ENCODE data around the gene EIF2D. TPM values are rescaled to one million over a fixed set of nuclear protein-coding genes. Genes with fewer than 3 reads are reported as not detected.

The EIF2D gene, protein sequence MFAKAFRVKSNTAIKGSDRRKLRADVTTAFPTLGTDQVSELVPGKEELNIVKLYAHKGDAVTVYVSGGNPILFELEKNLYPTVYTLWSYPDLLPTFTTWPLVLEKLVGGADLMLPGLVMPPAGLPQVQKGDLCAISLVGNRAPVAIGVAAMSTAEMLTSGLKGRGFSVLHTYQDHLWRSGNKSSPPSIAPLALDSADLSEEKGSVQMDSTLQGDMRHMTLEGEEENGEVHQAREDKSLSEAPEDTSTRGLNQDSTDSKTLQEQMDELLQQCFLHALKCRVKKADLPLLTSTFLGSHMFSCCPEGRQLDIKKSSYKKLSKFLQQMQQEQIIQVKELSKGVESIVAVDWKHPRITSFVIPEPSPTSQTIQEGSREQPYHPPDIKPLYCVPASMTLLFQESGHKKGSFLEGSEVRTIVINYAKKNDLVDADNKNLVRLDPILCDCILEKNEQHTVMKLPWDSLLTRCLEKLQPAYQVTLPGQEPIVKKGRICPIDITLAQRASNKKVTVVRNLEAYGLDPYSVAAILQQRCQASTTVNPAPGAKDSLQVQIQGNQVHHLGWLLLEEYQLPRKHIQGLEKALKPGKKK
- 40.6 and 47.9 TPM in 2 replicates for total RNA-seq

DNA sequence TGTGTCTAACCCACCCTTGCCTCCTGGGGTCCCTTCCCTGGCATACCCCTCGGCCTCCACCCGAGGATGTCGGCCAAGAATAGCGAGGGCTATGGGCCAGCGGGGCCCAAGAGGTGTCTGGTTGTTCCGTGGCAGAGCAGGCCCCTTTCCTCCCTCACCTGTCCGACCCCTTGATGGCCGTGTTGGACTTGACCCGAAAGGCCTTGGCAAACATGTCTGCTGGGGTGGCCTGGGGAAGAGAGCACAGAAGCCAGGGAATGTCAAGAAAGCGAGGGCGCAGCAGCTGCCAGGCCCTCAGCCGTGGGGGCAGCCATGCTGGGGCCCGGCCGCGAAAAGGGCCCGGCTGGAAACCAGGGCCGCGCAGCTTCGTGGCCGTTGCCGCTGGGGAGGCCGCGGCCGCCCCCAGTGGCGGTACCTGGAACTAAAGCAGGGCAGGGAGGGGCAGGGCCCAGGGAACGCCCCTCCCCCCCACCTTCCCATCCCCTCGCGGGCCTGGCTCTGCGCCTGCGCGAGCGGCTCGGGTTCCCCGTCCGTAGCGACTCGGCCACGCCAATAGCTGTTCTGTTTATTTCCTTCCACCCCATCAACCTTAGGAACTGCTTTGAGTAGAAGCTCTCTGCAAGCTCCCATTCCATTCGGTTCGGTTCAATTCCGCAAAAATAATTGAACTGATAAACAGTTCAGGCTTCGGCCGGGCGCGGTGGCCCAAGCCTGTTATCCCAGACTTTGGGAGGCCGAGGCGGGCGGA, at the start of gene EIF2D:
TSS of gene EIF2D (minus strand) at position 337 of the 748 bp plus-strand sequence. CDS start at position 214, 123 bp downstream.
- TF ChIP-seq, protein P1, sequence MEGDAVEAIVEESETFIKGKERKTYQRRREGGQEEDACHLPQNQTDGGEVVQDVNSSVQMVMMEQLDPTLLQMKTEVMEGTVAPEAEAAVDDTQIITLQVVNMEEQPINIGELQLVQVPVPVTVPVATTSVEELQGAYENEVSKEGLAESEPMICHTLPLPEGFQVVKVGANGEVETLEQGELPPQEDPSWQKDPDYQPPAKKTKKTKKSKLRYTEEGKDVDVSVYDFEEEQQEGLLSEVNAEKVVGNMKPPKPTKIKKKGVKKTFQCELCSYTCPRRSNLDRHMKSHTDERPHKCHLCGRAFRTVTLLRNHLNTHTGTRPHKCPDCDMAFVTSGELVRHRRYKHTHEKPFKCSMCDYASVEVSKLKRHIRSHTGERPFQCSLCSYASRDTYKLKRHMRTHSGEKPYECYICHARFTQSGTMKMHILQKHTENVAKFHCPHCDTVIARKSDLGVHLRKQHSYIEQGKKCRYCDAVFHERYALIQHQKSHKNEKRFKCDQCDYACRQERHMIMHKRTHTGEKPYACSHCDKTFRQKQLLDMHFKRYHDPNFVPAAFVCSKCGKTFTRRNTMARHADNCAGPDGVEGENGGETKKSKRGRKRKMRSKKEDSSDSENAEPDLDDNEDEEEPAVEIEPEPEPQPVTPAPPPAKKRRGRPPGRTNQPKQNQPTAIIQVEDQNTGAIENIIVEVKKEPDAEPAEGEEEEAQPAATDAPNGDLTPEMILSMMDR (IDR thresholded peaks at IDR 0.05; ENCODE audit: insufficient read depth, low read depth, low read length) = peak; percentile 94
- H3K4me3 ChIP-seq (ENCODE audit: low read depth, low read length) = peak within 1 kb of the TSS; percentile 84
- peak; percentile 94 for DNase-seq (ENCODE audit: low read depth)

DNA sequence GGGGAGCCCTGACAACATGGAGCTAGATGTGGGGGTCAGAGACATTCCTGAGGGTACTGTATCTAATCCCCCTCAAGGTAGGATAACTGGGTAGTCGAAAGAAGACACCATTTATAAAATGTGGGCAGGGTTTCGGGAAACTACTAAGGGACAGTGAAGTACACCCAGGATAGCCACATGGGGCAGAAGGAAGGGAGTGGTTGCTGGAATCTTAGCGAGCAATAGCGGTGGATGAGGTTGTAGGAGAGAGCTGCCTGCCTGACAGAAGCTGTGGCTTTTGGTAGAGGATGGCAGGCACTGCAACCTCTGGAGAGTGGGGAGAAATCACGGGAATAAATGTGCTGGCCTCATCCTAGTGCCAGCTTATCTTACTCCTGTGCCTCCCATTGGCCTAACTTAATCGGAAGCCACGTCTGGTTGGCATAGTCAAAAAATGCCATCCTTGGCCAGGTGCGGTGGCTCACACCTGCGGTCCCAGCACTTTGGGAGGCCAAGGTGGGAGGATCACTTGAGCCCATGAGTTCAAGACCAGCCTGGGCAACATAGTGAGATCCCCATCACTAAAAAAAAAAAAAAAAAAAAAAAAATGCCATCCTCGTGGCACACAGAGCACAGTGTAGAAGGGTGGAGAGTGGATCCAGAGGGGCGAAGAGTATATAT, 49.0 kb upstream of the EIF2D start:
- H3K4me3 ChIP-seq (ENCODE audit: low read depth, low read length) = no peak overlapping the region
- DNase-seq (ENCODE audit: low read depth) = no peak
- TF ChIP-seq, protein P1 (IDR thresholded peaks at IDR 0.05; ENCODE audit: insufficient read depth, low read depth, low read length) = no peak

DNA sequence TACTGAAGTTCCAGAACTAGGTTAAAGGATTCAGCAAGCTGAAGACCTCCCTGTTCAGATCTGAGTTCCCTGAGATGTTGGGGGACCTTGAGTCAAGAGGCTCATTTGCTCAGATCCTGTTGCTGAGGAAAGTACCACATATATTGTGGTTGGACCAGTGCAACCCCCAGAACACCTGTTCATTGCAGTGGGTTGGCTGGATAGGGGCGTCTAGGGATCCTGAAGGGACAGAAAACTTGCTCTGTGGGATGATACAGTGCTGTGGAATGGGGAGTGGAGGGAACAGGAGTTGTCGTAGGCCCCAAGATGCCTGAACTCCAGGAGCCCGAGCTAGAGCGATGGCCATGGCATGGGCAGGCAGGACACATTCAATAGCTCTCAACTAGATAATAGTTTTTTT, 47.9 kb upstream of the EIF2D start:
- TF ChIP-seq, protein P1 (IDR thresholded peaks at IDR 0.05; ENCODE audit: insufficient read depth, low read depth, low read length) = no peak
- no peak for DNase-seq (ENCODE audit: low read depth)
- H3K4me3 ChIP-seq (ENCODE audit: low read depth, low read length) = no peak overlapping the region

DNA sequence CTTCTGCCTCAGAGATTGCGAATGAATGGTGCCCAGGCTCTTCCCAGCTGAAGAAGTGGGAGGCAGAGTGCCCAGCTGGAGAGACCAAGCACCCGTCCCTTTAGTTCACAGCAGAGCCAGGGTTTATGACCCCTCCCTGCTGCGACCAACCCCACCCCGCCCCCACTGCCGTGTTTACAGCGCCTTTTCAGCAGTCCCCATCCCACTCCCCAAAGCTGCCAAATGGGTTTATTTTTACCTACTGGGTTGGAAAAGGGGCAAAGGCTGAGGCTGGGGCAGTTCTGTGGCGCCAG, 46.7 kb upstream of the EIF2D start:
- no peak overlapping the region for H3K4me3 ChIP-seq (ENCODE audit: low read depth, low read length)
- DNase-seq (ENCODE audit: low read depth) = no peak
- TF ChIP-seq, protein P1 (IDR thresholded peaks at IDR 0.05; ENCODE audit: insufficient read depth, low read depth, low read length) = no peak

DNA sequence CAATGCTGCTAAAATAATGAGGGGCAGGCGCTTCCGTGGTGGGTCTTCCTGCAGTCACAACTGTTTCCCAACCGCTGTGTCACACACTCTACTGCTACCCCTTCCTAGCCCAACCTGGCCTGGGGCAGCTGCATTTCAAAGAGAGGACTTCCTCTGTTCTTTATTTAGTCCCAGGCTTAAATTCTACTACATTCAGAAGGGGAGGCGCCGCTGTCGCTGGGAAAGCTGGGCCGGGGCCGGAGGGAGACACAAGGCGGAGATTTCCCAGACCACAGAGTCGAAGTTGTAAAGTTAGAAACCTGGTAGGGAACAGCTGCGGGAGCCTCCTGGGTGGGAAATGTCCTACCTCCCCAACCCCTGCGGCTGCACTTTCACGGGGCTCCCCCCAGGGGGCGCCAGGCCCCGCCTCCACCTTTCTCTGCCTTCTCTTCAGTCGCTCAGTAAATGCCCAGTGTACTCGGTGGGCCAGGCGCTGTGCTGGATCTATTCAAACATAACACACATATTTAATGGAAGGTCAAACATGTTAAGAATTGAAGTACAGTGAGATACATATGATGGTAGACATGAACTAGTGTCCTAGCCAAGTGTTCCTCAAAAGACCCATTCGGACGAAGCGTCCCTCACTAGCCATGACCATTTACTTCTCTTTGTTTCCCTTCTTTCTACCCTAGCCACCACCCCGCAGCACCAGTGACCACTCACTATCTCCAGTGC, 46.2 kb upstream of the EIF2D start:
- peak; percentile 47 for DNase-seq (ENCODE audit: low read depth)
- TF ChIP-seq, protein P1 (IDR thresholded peaks at IDR 0.05; ENCODE audit: insufficient read depth, low read depth, low read length) = peak; percentile 85

DNA sequence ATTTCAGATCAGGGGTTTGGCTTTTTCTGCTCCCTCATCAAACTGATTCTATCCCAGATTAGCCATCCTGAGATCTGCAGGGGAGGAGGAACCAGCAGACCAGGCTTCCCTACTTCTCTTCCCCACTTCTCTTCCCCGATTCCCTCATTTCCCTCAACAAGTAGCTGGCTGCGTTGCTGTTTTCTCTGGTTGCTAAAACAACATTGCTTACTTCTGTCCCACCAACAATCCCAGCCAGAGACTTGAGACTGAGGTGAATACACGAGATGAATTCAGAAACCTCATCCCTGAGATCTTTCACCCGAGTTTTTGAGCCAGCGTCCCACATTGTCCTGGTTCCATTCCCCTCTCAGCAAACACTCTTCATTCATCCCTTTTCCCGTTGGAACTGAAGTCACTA, 45.5 kb upstream of the EIF2D start:
- TF ChIP-seq, protein P1 (IDR thresholded peaks at IDR 0.05; ENCODE audit: insufficient read depth, low read depth, low read length) = no peak
- H3K4me3 ChIP-seq (ENCODE audit: low read depth, low read length) = no peak overlapping the region
- DNase-seq (ENCODE audit: low read depth) = no peak

More for the DNA sequence above, 46.2 kb upstream of the EIF2D start:
- H3K4me3 ChIP-seq (ENCODE audit: low read depth, low read length) = no peak overlapping the region
